Stimulated activated CD4-positive, alpha-beta T cell treated with anti-CD3 and anti-CD28 coated beads, Interleukin-4, amount 100 ng/mL, for 4 hours (primary cell): Measurements from ENCODE around the gene FOXA3.

ENCODE experiments used
- DNase-seq, 2 experiments: peaks; one replicate each; pipeline ENCODE4 v3.0.0-alpha.2; 2020

FOXA3 gene

GRCh38 chr19:45863840-45864628, at the start of gene FOXA3:
Gene FOXA3, plus strand, starts transcription at chr19:45864326. Its CDS starts 131 bp downstream, at chr19:45864457.
- DNase-seq: peak; percentile 41 to 53

- no peak for DNase-seq
Measured at GRCh38 chr19:45814851-45815480, 49.2 kb upstream of the FOXA3 start, which contains the start of gene RSPH6A. Gene RSPH6A, minus strand, starts transcription at chr19:45815308. Its CDS starts 132 bp downstream, at chr19:45815176.

DNA sequence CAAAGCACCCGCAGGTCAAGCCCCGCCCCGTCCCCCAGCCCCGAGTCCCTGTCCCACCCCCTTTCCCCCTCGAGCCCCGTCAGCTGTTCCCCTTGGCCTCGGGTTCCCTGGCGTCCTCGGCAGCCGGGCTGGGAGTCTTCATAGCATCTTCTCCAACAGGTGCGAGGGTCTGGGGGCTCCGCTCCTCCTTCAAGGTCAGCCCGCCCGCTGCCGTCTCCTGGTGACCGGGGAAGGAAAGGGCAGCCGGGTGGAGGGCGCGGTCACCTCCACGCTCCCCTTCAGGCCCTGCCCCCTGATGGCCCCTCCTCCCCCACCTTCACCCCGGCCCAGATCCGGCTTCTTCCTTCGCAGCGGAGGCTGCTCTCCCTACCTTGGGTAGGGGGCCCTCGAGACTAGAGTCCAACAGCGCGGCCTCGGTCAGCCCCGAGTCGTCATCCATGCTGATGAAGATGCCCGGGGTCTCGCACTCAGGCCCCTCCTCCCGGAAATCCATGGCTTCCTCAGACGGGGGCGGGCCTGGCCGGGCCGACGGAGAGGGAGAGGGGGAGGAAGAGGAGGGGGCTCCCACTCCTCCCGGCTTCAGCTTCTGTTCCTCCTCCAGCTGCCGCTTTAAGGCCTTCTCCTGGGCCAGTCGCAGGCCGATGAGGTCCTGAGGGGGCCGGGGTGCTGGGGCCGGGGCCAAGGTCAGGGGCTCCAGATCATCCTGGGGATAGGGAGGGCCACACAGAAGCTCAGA, 48.5 kb upstream of the FOXA3 start:
- DNase-seq: no peak

DNA sequence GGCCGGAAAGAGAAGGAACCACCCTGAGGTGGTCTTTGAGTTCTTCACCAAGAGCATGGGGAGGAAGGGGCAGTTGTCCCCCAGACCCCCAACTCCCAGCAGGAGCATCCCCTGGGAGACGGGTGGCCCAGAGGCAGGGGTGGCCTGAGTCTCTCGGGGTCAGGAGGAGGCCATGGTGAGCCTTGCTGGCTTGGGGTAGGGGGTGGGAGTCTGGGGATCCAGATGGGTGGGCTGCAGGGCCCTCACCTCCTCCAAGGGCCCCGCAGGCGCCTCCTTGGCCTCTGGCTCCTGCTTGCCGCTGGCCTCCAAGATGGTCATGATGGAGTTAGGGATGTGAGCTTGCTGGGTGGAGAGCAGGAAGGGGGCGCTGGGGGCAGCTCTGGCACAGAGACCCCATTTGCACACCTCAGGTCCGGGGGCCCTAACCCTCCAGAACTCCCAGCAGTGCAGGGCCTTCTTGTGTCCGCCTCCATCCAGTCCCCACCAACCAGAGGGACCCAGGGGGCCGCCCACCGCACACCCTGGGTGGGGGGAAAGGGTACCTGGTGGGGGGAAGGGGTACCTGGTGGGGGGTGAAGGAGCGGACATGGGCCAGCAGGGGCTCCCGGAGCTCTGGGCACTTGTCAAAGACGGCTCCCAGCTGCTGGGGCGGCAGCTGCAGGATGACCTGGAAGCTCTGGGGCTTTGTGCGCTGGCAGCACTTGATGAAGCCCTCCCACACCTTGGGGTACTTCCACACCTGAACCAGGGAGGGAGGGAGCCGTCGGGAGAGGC, 47.7 kb upstream of the FOXA3 start:
- DNase-seq: no peak

DNA sequence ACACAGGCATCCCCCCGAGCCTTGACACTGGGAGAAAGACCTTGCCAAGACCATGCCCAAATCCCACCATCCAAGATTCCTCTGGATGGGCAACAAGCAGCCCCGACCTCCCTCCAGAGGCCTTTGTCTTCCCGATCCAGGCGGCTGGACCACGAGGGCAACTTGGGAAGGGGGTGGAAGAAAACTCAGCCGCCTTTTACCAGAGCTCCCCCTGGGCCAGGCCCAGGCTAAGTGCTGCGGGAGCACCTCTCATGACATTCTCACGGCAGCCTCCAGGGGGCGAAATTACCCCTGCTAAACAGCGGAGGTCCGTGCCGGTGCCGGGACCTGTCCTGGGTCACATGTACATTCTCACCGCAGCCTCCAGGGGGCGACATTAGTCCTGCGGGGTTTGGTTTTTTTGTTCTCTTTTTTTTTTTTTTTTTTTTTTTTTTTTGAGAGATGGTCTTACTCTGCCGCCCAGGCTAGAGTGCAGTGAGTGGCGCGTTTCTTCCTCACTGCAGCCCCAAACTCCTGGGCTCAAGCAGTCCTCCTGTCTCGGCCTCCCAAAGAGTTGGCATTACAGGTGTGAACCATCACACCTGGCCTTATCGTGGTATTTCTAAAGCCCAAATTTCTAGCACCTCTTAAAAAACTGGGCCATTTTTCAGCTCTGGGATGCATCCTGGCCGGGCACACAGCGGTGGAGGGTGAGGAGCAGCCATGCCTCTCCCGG, 47.0 kb upstream of the FOXA3 start:
- peak; percentile 92 to 96 for DNase-seq

DNA sequence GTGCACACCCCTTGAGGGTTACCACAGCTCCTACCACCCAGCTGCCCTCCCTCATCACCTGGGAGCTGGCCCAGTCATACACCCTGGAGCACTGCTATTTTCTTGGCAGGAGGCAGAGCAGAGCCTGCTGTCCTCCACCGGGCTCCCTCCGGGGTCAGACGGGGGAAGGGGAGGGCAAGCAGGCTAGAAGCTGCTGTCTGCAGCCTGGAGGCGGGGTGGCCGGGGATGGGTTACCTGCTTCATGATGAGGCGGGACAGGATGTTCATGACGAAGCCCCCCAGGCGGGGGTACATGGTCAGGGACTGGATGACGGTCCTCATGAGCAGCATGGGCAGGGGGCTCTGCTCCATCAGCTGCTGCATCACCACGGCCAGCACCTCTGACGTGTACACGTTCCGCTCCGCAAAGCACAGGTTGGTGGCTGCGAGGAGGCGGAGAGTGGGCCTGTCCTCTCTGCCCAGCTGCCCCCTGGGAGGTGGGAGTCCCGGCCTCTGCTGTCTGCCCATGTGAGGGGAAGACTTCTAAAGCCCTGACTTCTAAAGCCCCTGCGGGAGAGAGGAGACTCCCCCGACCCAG, 46.3 kb upstream of the FOXA3 start:
- DNase-seq: no peak

GRCh38 chr19:45819769-45820168, 44.4 kb upstream of the FOXA3 start:
- DNase-seq: no peak

- DNase-seq: no peak
Measured at GRCh38 chr19:45820413-45821102, 43.6 kb upstream of the FOXA3 start.

- DNase-seq: no peak
Measured at GRCh38 chr19:45821103-45821521, 43.0 kb upstream of the FOXA3 start.

- no peak for DNase-seq
Measured at GRCh38 chr19:45821570-45821969, 42.6 kb upstream of the FOXA3 start.

DNA sequence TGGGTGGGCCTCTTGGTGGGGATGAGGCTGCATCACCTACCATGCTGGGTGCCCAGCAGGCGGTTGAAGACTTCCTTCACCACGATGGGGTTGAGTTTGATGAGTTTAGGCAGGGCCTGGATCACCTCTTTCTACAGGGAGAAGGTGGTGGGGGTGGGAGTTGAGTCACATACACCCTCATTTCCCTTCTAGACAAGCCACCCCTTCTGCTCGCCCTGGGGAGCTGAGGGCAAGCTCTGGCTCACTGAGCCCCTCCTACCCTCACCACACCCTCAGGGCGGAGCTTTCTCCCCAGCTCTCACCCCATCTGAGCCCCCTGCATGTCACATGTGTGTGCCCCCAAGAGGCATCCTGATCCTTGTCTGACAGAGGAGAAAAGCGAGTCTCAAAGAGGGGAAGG, 41.4 kb upstream of the FOXA3 start:
- DNase-seq: no peak

DNA sequence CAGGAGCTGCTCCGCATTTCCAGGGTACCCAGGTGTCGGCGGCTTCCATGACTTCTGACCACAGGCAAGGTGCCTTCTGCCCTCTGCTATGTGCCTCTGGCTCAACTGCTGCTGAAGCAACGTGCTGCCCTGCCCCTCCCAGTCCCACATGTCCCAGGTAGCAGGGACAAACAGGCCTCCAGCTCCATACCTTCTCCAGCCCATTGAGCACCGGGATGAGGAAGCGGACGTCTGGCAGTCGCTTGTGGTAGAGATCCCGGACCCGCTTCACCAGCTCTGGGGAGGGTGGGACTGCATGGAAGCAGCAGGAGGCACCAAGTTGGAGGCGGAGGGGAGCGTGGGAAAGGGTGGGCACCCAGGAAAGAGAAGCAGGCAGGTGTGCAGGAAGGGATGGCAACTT, 40.9 kb upstream of the FOXA3 start:
- no peak for DNase-seq

DNA sequence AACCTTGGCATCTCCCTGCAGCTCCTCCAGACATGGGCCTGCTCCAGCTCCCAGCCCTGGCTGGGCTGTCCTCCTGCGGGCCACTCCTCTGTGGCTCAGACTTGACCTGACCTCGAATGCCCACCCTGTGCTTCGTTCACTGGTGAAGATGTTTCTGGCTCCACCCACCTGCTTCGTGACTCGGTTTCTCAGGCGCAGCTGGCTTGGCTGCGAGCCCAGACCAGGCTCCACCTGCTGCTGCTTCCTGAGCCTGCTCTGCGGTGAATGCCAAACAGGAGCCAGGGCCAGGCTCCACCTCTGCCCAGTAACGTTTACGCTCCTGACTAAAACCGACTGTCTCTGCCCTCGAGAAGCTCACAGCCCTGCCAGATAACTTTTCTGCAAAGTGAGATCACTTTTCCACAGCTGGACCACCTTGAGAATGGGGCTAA, 40.1 kb upstream of the FOXA3 start:
- DNase-seq: no peak

DNA sequence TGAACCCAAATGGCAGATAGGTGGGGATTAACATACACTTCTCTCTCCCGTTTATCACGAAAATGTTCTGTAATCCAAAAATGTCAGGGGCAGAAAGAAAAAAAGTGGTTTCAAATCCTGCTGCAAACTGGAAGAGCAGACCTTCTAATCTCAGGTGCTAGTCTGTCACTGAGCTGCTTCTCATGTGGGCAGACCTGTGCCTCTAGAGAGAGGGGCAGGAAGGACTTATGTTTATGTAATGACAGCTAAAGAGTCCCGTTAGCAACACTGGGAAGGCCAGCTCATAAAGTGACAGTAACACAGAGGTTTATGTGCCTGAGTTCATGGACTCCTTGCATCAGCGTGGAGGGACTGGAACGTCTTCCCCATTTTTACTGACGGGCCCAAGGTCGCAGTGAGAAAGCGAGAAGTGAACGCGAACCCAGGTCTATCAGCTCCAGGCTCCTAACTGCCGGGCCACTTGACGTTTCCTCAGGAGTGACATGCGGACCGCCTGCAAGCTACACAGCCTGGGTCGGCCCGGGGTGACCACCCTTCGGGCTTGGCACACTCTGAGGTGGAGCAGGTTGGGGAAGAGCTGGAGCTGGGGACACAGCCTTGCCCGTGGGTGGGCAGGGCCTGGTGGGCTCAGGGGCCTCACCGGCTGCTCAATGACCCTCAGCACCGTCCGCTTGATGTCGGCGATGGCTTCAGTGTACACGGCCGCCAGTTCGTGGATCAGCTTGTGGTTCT, 39.4 kb upstream of the FOXA3 start:
- no peak for DNase-seq

DNA sequence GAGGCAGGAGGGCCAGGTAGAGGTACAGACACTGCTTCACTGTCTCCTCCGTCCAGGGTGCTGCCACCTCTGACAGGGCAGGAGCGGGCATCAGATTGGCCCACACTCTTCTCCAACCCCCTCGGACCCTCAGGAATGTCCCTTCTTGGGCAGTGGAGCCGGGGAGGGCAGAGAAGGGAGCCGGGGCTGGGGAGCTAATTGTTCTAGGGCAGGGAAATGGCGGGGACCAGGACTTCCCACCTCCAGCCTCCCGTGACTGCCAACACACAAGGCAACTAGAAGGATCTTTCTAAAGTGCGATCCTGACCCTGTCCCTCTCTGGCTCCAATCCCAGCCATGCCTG, 38.9 kb upstream of the FOXA3 start:
- no peak for DNase-seq

GRCh38 chr19:45825917-45826893, 37.9 kb upstream of the FOXA3 start:
- no peak for DNase-seq

DNA sequence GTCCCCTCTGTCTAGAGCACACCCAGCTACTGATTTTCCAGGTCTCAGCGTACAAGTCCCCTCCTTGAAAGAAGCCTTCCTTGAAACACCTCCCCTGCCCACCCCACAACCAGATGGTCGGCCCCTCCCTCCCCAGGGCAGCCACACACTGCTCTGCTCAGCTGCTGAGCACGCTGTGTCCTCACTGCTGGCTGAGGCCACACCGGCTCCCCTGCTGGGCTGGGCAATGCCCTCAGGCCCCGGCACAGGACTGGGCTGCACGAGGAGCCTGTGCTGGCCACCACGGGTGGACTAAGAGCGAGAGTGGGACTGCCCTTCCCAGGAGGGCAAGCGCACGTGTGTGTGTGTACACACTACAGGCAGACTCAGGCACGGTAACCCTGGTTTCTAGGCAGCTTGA, 37.2 kb upstream of the FOXA3 start:
- no peak for DNase-seq

- no peak for DNase-seq
Measured at GRCh38 chr19:45827459-45828093, 36.5 kb upstream of the FOXA3 start.

DNA sequence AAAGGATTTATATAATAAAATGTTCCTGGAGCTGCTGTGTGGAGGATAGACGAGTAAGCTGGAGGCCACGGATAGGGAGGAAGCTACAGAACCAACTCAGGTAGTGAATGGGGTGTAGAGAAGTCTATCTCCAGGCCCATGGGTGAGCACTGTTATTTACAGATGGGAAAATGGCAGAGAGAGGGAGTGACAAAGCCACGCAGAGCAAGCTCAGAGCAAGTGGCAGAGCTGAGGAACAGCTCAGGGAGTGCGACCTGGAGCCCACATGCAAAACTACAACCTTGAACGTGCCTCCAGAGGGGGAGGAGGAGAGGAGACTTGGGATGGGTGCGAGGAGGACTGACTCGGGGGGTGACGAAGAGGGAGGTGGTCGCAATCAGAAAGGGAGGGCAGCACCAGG, 35.6 kb upstream of the FOXA3 start:
- DNase-seq: no peak
